Naive thymus-derived CD4-positive, alpha-beta T cell (primary cell): ENCODE data around the gene CLIC5. TPM values are rescaled to one million over a fixed set of nuclear protein-coding genes. Genes with fewer than 3 reads are reported as not detected.

Experiments
- ATAC-seq: fragments of 150-1000 bp; cut with Tn5 transposase; 2 replicates; pipeline ENCODE4 v1.10.0; 2021; ENCODE audit warnings: mild to moderate bottlenecking, moderate library complexity
- CTCF ChIA-PET: fragments of 350-600 bp; sonication (Branson Sonifier 250); formaldehyde crosslinking; loops from one replicate; lab custom pipeline; 2021; ENCODE audit warnings: antibody characterized with exemption; lab: Charles Lee
- POLR2A ChIA-PET: fragments of 350-600 bp; sonication (Branson Sonifier 250); formaldehyde crosslinking; loops from one replicate; lab custom pipeline; 2021; ENCODE audit warnings: antibody characterized with exemption, inconsistent platforms; lab: Charles Lee
- DNase-seq, 9 donors: peaks; one replicate each; pipeline versions ENCODE4 v3.0.0 to v3.0.0-alpha.2; 2020 to 2022; ENCODE audit warnings: mixed read lengths in 1 of 9
- H3K27ac ChIP-seq: one replicate; pipeline ENCODE4 v1.7.0; 2013; ENCODE audit warnings: mild to moderate bottlenecking, low read depth, low read length, moderate library complexity
- H3K27me3 ChIP-seq, 2 donors: one replicate each; pipeline ENCODE4 v1.7.0; 2013; ENCODE audit warnings: low read length in 2 of 2, mild to moderate bottlenecking in 2 of 2, moderate library complexity in 2 of 2; ENCODE audit not compliant: control insufficient read depth in 2 of 2, insufficient read depth in 2 of 2
- H3K36me3 ChIP-seq, 3 experiments: 1 replicate in 2 of 3; 2 replicates in 1 of 3; pipeline ENCODE4 v1.7.0; 2013; ENCODE audit warnings: low read length in 3 of 3, mild to moderate bottlenecking in 3 of 3, moderate library complexity in 1 of 3; ENCODE audit not compliant: insufficient read depth in 3 of 3, control insufficient read depth in 2 of 3
- H3K4me1 ChIP-seq, 2 donors: one replicate each; pipeline ENCODE4 v1.7.0; 2013; ENCODE audit warnings: low read length in 2 of 2, mild to moderate bottlenecking in 2 of 2, moderate library complexity in 1 of 2; ENCODE audit not compliant: control insufficient read depth in 2 of 2, insufficient read depth in 2 of 2
- H3K4me3 ChIP-seq: 2 replicates; pipeline ENCODE4 v1.7.0; 2013; ENCODE audit warnings: mild to moderate bottlenecking, low read length
- H3K9me3 ChIP-seq, 3 experiments: 1 replicate in 2 of 3; 2 replicates in 1 of 3; pipeline ENCODE4 v1.7.0; 2013; ENCODE audit warnings: low read length in 3 of 3; ENCODE audit not compliant: control insufficient read depth in 2 of 3
- H3K27ac Mint-ChIP-seq, 9 donors: one replicate each; pipeline ENCODE4 v1.8.0; 2020 to 2022; ENCODE audit warnings: mixed read lengths in 9 of 9, mild to moderate bottlenecking in 8 of 9, moderate library complexity in 5 of 9, inconsistent platforms in 2 of 9
- H3K27me3 Mint-ChIP-seq, 5 donors: one replicate each; pipeline ENCODE4 v1.8.0; 2021 to 2022; ENCODE audit warnings: mixed read lengths in 5 of 5, mild to moderate bottlenecking in 1 of 5
- H3K36me3 Mint-ChIP-seq, 5 donors: one replicate each; pipeline ENCODE4 v1.8.0; 2020 to 2022; ENCODE audit warnings: mixed read lengths in 5 of 5, mild to moderate bottlenecking in 3 of 5, inconsistent platforms in 1 of 5
- H3K4me1 Mint-ChIP-seq, 7 donors: one replicate each; pipeline ENCODE4 v1.8.0; 2020 to 2022; ENCODE audit warnings: mixed read lengths in 7 of 7, mild to moderate bottlenecking in 3 of 7, inconsistent platforms in 1 of 7
- H3K4me3 Mint-ChIP-seq, 10 donors: one replicate each; pipeline ENCODE4 v1.8.0; 2020 to 2022; ENCODE audit warnings: mild to moderate bottlenecking in 10 of 10, mixed read lengths in 10 of 10, moderate library complexity in 6 of 10, inconsistent platforms in 2 of 10
- H3K9me3 Mint-ChIP-seq, 11 donors: one replicate each; pipeline ENCODE4 v1.8.0; 2020 to 2022; ENCODE audit warnings: mixed read lengths in 11 of 11, mild to moderate bottlenecking in 4 of 11, inconsistent platforms in 1 of 11, moderate library complexity in 1 of 11
- intact Hi-C, 2 donors: fragments of 100-400 bp; cut with micrococcal nuclease; formaldehyde crosslinking; loops; one replicate each; pipeline ENCODE4 v1.15.1; 2023
- polyA plus RNA-seq, 2 donors: library from polyadenylated mRNA; unstranded; fragments of 300-500 nt; fragmentation: Illumina TruSeq; gene quantifications; one replicate each; pipeline ENCODE4 v1.2.3, GENCODE V29; 2021
- total RNA-seq, 6 experiments: library from RNA in 5 of 6; stranded (reverse) in 5 of 6; gene quantifications; 1 replicate in 5 of 6; 2 replicates in 1 of 6; pipeline ENCODE4 v1.2.3 and lab custom pipeline; 2021 to 2026

CLIC5 gene
- total and polyA plus RNA-seq, 7 experiments from 2014 or later, result 0.41 to 4.1 (median 2.6) TPM

- no peaks in the 10 kb centered on the region for H3K4me1 Mint-ChIP-seq
- ChIA-PET POLR2A (no interaction called here), CTCF (no interaction called here)
- ATAC-seq (no peak), DNase-seq (no peak)
- H3K4me3 ChIP-seq, result no peak overlapping the region
- peaks cover 0 to 6% (median 0%) of the 10 kb centered on the region in 11 donors for H3K9me3 Mint-ChIP-seq
- H3K36me3 ChIP-seq, result no peaks in the 10 kb centered on the region
- H3K9me3 ChIP-seq, result no peaks in the 10 kb centered on the region
- intact Hi-C loops, result no loop called here
- H3K4me1 ChIP-seq, result no peaks in the 10 kb centered on the region
- no peak overlapping the region for H3K27ac ChIP-seq
- H3K4me3 Mint-ChIP-seq, result no peak overlapping the region
- H3K27ac Mint-ChIP-seq, result no peak overlapping the region
- no peaks in the 10 kb centered on the region for H3K36me3 Mint-ChIP-seq
- no peaks in the 10 kb centered on the region for H3K27me3 Mint-ChIP-seq
- H3K27me3 ChIP-seq, result no peaks in the 10 kb centered on the region
Observed at GRCh38 chr6:45959534-45960145, 56.0 kb downstream of the CLIC5 start.

- ATAC-seq, result no peak
- Histone ChIP-seq H3K9me3 (no peaks in the 10 kb centered on the region), H3K36me3 (peaks cover 0 to 4% (median 0%) of the 10 kb centered on the region in 3 experiments), H3K27ac (no peak overlapping the region), H3K4me1 (no peaks in the 10 kb centered on the region), H3K27me3 (no peaks in the 10 kb centered on the region), H3K4me3 (no peak overlapping the region)
- POLR2A ChIA-PET, result no interaction called here
- Mint-ChIP-seq H3K27me3 (peaks cover 0 to 2% (median 0%) of the 10 kb centered on the region in 5 donors), H3K4me1 (peaks cover 0 to 2% (median 0%) of the 10 kb centered on the region in 7 donors), H3K4me3 (no peak overlapping the region), H3K36me3 (peaks cover 0 to 18% (median 4%) of the 10 kb centered on the region in 5 donors), H3K27ac (no peak overlapping the region), H3K9me3 (no peaks in the 10 kb centered on the region)
- CTCF ChIA-PET, result no interaction called here
- intact Hi-C loops, result no loop called here
- no peak for DNase-seq
Observed at GRCh38 chr6:45956663-45957062, 59.0 kb downstream of the CLIC5 start.

GRCh38 chr6:45956176-45956575 is 59.5 kb downstream of the CLIC5 start:
- no peak overlapping the region for H3K4me3 Mint-ChIP-seq
- intact Hi-C loops, result no loop called here
- no peak for ATAC-seq
- Histone ChIP-seq H3K9me3 (no peaks in the 10 kb centered on the region), H3K4me3 (no peak overlapping the region), H3K4me1 (no peaks in the 10 kb centered on the region), H3K36me3 (peaks cover 0 to 4% (median 0%) of the 10 kb centered on the region in 3 experiments), H3K27me3 (no peaks in the 10 kb centered on the region), H3K27ac (no peak overlapping the region)
- H3K27ac Mint-ChIP-seq, result no peak overlapping the region
- CTCF ChIA-PET, result no interaction called here
- POLR2A ChIA-PET, result no interaction called here
- DNase-seq, result no peak
- peaks cover 0 to 18% (median 4%) of the 10 kb centered on the region in 5 donors for H3K36me3 Mint-ChIP-seq
- peaks cover 0 to 2% (median 0%) of the 10 kb centered on the region in 7 donors for H3K4me1 Mint-ChIP-seq
- no peaks in the 10 kb centered on the region for H3K9me3 Mint-ChIP-seq
- peaks cover 0 to 2% (median 0%) of the 10 kb centered on the region in 5 donors for H3K27me3 Mint-ChIP-seq

GRCh38 chr6:45955597-45955996 is 60.1 kb downstream of the CLIC5 start:
- CTCF ChIA-PET, result no interaction called here
- no peak overlapping the region for H3K4me3 Mint-ChIP-seq
- peaks cover 0 to 2% (median 0%) of the 10 kb centered on the region in 5 donors for H3K27me3 Mint-ChIP-seq
- no peak for ATAC-seq
- POLR2A ChIA-PET, result no interaction called here
- peaks cover 0 to 2% (median 0%) of the 10 kb centered on the region in 7 donors for H3K4me1 Mint-ChIP-seq
- H3K27me3 ChIP-seq, result no peaks in the 10 kb centered on the region
- H3K4me1 ChIP-seq, result no peaks in the 10 kb centered on the region
- H3K27ac Mint-ChIP-seq, result no peak overlapping the region
- no peak for DNase-seq
- no peak overlapping the region for H3K27ac ChIP-seq
- no peaks in the 10 kb centered on the region for H3K9me3 ChIP-seq
- H3K36me3 Mint-ChIP-seq, result peaks cover 0 to 18% (median 5%) of the 10 kb centered on the region in 5 donors
- intact Hi-C loops, result no loop called here
- no peaks in the 10 kb centered on the region for H3K9me3 Mint-ChIP-seq
- no peak overlapping the region for H3K4me3 ChIP-seq
- peaks cover 0 to 4% (median 0%) of the 10 kb centered on the region in 3 experiments for H3K36me3 ChIP-seq

- Histone ChIP-seq H3K4me3 (no peak overlapping the region), H3K36me3 (peaks cover 0 to 4% (median 0%) of the 10 kb centered on the region in 3 experiments), H3K27me3 (no peaks in the 10 kb centered on the region), H3K27ac (no peak overlapping the region), H3K9me3 (no peaks in the 10 kb centered on the region), H3K4me1 (no peaks in the 10 kb centered on the region)
- no peak overlapping the region for H3K4me3 Mint-ChIP-seq
- H3K36me3 Mint-ChIP-seq, result peaks cover 0 to 25% (median 5%) of the 10 kb centered on the region in 5 donors
- intact Hi-C loops, result no loop called here
- no peak overlapping the region for H3K27ac Mint-ChIP-seq
- DNase-seq (no peak), ATAC-seq (no peak)
- no peaks in the 10 kb centered on the region for H3K9me3 Mint-ChIP-seq
- ChIA-PET CTCF (no interaction called here), POLR2A (no interaction called here)
- H3K27me3 Mint-ChIP-seq, result peaks cover 0 to 2% (median 0%) of the 10 kb centered on the region in 5 donors
- H3K4me1 Mint-ChIP-seq, result peaks cover 0 to 2% (median 0%) of the 10 kb centered on the region in 7 donors
Observed at GRCh38 chr6:45952546-45952945, 63.1 kb downstream of the CLIC5 start.

GRCh38 chr6:45952168-45952529 is 63.5 kb downstream of the CLIC5 start:
- ChIA-PET POLR2A (no interaction called here), CTCF (no interaction called here)
- ATAC-seq (no peak), DNase-seq (no peak)
- Mint-ChIP-seq H3K27ac (no peak overlapping the region), H3K27me3 (peaks cover 0 to 2% (median 0%) of the 10 kb centered on the region in 5 donors), H3K4me1 (peaks cover 0 to 2% (median 0%) of the 10 kb centered on the region in 7 donors), H3K4me3 (no peak overlapping the region), H3K36me3 (peaks cover 0 to 25% (median 5%) of the 10 kb centered on the region in 5 donors), H3K9me3 (no peaks in the 10 kb centered on the region)
- Histone ChIP-seq H3K27ac (no peak overlapping the region), H3K9me3 (no peaks in the 10 kb centered on the region), H3K4me1 (no peaks in the 10 kb centered on the region), H3K27me3 (no peaks in the 10 kb centered on the region), H3K4me3 (no peak overlapping the region), H3K36me3 (peaks cover 0 to 4% (median 0%) of the 10 kb centered on the region in 3 experiments)
- intact Hi-C loops, result no loop called here
